22Rv1 (cell line): ENCODE data around the gene PARVG.

Source experiments
- ZFX ChIP-seq: fragments of 450-650 bp; IDR thresholded peaks from 2 replicates; pipeline ENCODE4 v1.6.1; 2017; ENCODE audit warnings: antibody characterized with exemption, borderline replicate concordance
- TF ChIP-seq, protein P1 (sequence below): fragments of 450-650 bp; IDR thresholded peaks from 2 replicates; pipeline ENCODE4 v1.5.1; 2017; ENCODE audit warnings: mild to moderate bottlenecking

DNA sequence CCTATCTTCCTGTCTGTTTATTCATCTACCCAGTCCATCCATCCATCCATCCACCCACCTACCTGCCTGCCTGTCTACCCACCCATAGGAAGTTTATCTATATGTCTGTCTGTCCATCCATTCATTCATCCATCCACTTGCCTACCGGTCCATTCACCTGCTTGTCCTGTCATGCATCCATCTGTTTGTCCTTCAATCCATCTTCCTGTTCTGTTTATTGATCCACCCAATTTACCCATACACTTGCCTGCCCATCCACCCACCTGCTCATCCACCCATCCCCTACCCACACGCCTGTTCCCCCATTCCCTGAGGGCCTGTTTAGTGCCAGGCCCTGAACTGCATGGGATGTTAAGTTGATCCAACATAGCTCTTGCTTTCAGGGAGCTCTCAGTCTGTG is 18.4 kb downstream of the PARVG start:
- TF ChIP-seq, protein P1, sequence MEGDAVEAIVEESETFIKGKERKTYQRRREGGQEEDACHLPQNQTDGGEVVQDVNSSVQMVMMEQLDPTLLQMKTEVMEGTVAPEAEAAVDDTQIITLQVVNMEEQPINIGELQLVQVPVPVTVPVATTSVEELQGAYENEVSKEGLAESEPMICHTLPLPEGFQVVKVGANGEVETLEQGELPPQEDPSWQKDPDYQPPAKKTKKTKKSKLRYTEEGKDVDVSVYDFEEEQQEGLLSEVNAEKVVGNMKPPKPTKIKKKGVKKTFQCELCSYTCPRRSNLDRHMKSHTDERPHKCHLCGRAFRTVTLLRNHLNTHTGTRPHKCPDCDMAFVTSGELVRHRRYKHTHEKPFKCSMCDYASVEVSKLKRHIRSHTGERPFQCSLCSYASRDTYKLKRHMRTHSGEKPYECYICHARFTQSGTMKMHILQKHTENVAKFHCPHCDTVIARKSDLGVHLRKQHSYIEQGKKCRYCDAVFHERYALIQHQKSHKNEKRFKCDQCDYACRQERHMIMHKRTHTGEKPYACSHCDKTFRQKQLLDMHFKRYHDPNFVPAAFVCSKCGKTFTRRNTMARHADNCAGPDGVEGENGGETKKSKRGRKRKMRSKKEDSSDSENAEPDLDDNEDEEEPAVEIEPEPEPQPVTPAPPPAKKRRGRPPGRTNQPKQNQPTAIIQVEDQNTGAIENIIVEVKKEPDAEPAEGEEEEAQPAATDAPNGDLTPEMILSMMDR, result no peak
- TF ChIP-seq ZFX, result no peak
